Measurements from ENCODE around the gene FOXL1. TPM values are rescaled to one million over a fixed set of nuclear protein-coding genes. Genes with fewer than 3 reads are reported as not detected.

FOXL1 gene
- total RNA-seq, 2 experiments from 2014 or later = not detected

GRCh38 chr16:86536621-86537020 is 41.7 kb upstream of the FOXL1 start:
- TF ChIP-seq CTCF (IDR thresholded peaks at IDR 0.05) = no peak
- no peak overlapping the region for H3K4me3 ChIP-seq (ENCODE audit: low read length)
- Mint-ChIP-seq H3K27me3 (no peaks in the 10 kb centered on the region), H3K4me1 (ENCODE audit: low read depth) (no peaks in the 10 kb centered on the region), H3K4me3 (no peak overlapping the region), H3K36me3 (ENCODE audit: low read depth) (peaks cover 85% of the 10 kb centered on the region), H3K27ac (no peak overlapping the region), H3K9me3 (no peaks in the 10 kb centered on the region)
- DNase-seq (no peak), ATAC-seq (ENCODE audit: poor library complexity) (no peak)
- H3K27me3 ChIP-seq (ENCODE audit: control insufficient read depth in 1 of 2, insufficient read depth in 2 of 2, low read length in 2 of 2) = no peaks in the 10 kb centered on the region
- H3K36me3 ChIP-seq (ENCODE audit: insufficient read depth, low read length) = peaks cover 47% of the 10 kb centered on the region
- POLR2A ChIA-PET = no interaction called here
- CTCF ChIA-PET = no interaction called here
- intact Hi-C loops (cut with DNase I, micrococcal nuclease) = no loop called here
- H3K4me1 ChIP-seq (ENCODE audit: insufficient read depth, low read length) = no peaks in the 10 kb centered on the region
- H3K27ac ChIP-seq (ENCODE audit: low read depth in 1 of 2, low read length in 2 of 2) = no peak overlapping the region
- H3K9me3 ChIP-seq (ENCODE audit: control insufficient read depth in 1 of 2, insufficient read depth in 1 of 2, low read length in 2 of 2) = no peaks in the 10 kb centered on the region

- H3K27me3 ChIP-seq (ENCODE audit: control insufficient read depth in 1 of 2, insufficient read depth in 2 of 2, low read length in 2 of 2) = no peaks in the 10 kb centered on the region
- DNase-seq (no peak), ATAC-seq (ENCODE audit: poor library complexity) (no peak)
- H3K4me1 Mint-ChIP-seq (ENCODE audit: low read depth) = no peaks in the 10 kb centered on the region
- no peak for TF ChIP-seq CTCF (IDR thresholded peaks at IDR 0.05)
- peaks cover 90% of the 10 kb centered on the region for H3K36me3 Mint-ChIP-seq (ENCODE audit: low read depth)
- H3K27ac Mint-ChIP-seq = no peak overlapping the region
- H3K4me1 ChIP-seq (ENCODE audit: insufficient read depth, low read length) = no peaks in the 10 kb centered on the region
- H3K27ac ChIP-seq (ENCODE audit: low read depth in 1 of 2, low read length in 2 of 2) = no peak overlapping the region
- intact Hi-C loops (cut with DNase I, micrococcal nuclease) = no loop called here
- no peaks in the 10 kb centered on the region for H3K9me3 Mint-ChIP-seq
- CTCF ChIA-PET = no interaction called here
- H3K4me3 ChIP-seq (ENCODE audit: low read length) = no peak overlapping the region
- H3K36me3 ChIP-seq (ENCODE audit: insufficient read depth, low read length) = peaks cover 52% of the 10 kb centered on the region
- no peak overlapping the region for H3K4me3 Mint-ChIP-seq
- H3K9me3 ChIP-seq (ENCODE audit: control insufficient read depth in 1 of 2, insufficient read depth in 1 of 2, low read length in 2 of 2) = no peaks in the 10 kb centered on the region
- H3K27me3 Mint-ChIP-seq = no peaks in the 10 kb centered on the region
- POLR2A ChIA-PET = no interaction called here
Measured at GRCh38 chr16:86537486-86537885, 40.9 kb upstream of the FOXL1 start.

GRCh38 chr16:86538196-86538780 is 40.1 kb upstream of the FOXL1 start:
- ATAC-seq (ENCODE audit: poor library complexity) = no peak
- peaks cover 55% of the 10 kb centered on the region for H3K36me3 ChIP-seq (ENCODE audit: insufficient read depth, low read length)

More at GRCh38 chr16:86538196-86538780, 40.1 kb upstream of the FOXL1 start:
- H3K27me3 Mint-ChIP-seq = no peaks in the 10 kb centered on the region
- ChIA-PET POLR2A (no interaction called here), CTCF (no interaction called here)
- no peaks in the 10 kb centered on the region for H3K9me3 ChIP-seq (ENCODE audit: control insufficient read depth in 1 of 2, insufficient read depth in 1 of 2, low read length in 2 of 2)
- peaks cover 90% of the 10 kb centered on the region for H3K36me3 Mint-ChIP-seq (ENCODE audit: low read depth)
- no peaks in the 10 kb centered on the region for H3K4me1 ChIP-seq (ENCODE audit: insufficient read depth, low read length)
- no peak for TF ChIP-seq CTCF (IDR thresholded peaks at IDR 0.05)
- H3K4me3 ChIP-seq (ENCODE audit: low read length) = no peak overlapping the region
- no peaks in the 10 kb centered on the region for H3K27me3 ChIP-seq (ENCODE audit: control insufficient read depth in 1 of 2, insufficient read depth in 2 of 2, low read length in 2 of 2)
- no peak for DNase-seq
- no peak overlapping the region for H3K4me3 Mint-ChIP-seq
- no peaks in the 10 kb centered on the region for H3K9me3 Mint-ChIP-seq
- H3K27ac ChIP-seq (ENCODE audit: low read depth in 1 of 2, low read length in 2 of 2) = no peak overlapping the region
- H3K27ac Mint-ChIP-seq = no peak overlapping the region
- H3K4me1 Mint-ChIP-seq (ENCODE audit: low read depth) = no peaks in the 10 kb centered on the region
- intact Hi-C loops (cut with DNase I, micrococcal nuclease) = no loop called here
